Right lobe of liver (tissue), 6 donors: ENCODE measurements around the gene GABBR1. TPM values are rescaled to one million over a fixed set of nuclear protein-coding genes. Genes with fewer than 3 reads are reported as not detected.
"Not testable (repeated sequence)": the region's sequence is repeated elsewhere in the genome, so short reads cannot be mapped to it uniquely, and the experiment has no call there.

Experiments
- ATAC-seq, 4 donors: fragments of 200-7000 bp; cut with Tn5 transposase; one replicate each; pipeline ENCODE4 v1.9.1; 2020; ENCODE audit warnings: mild to moderate bottlenecking in 4 of 4, moderate library complexity in 4 of 4
- DNase-seq, 3 donors: peaks; one replicate each; pipeline ENCODE4 v3.0.0-alpha.2; 2020
- H3K27ac ChIP-seq, 3 donors: fragments of 200-600 bp; one replicate each; pipeline ENCODE4 v1.8.0; 2022
- H3K27me3 ChIP-seq, 2 donors: fragments of 200-600 bp; one replicate each; pipeline ENCODE4 v1.8.0; 2022
- H3K36me3 ChIP-seq, 4 donors: fragments of 200-600 bp; sonication (generic) in 1 of 4; one replicate each; pipeline versions ENCODE4 v1.5.1 to v1.8.0; 2017 to 2022; ENCODE audit warnings: control low read depth in 1 of 4
- H3K4me1 ChIP-seq, 4 donors: fragments of 200-600 bp; sonication (generic) in 1 of 4; one replicate each; pipeline versions ENCODE4 v1.5.1 to v1.8.0; 2017 to 2022; ENCODE audit warnings: control low read depth in 1 of 4
- H3K4me3 ChIP-seq, 3 donors: fragments of 200-600 bp; one replicate each; pipeline ENCODE4 v1.8.0; 2022
- H3K9me3 ChIP-seq, 4 donors: fragments of 200-600 bp; sonication (generic) in 1 of 4; one replicate each; pipeline versions ENCODE4 v1.5.1 to v1.8.0; 2017 to 2022; ENCODE audit warnings: control low read depth in 1 of 4
- CTCF ChIP-seq, 4 donors: fragments of 200-600 bp in 3 of 4; fragments of 450-650 bp in 1 of 4; IDR thresholded peaks; one replicate each; pipeline versions ENCODE4 v1.5.1 to v1.8.0; 2016 to 2022; ENCODE audit warnings: antibody characterized with exemption in 4 of 4, mild to moderate bottlenecking in 2 of 4
- POLR2A ChIP-seq: fragments of 450-650 bp; IDR thresholded peaks from one replicate; pipeline ENCODE4 v1.6.1; 2017; ENCODE audit warnings: antibody characterized with exemption, mild to moderate bottlenecking
- WGBS: methylation state at CpG from one replicate; pipeline ENCODE4 v1.1.6; 2018; ENCODE audit warnings: low coverage, low lambda C conversion rate; ENCODE audit not compliant: insufficient coverage; ENCODE audit errors: missing lambda C conversion rate; 5-methylcytosine and 5-hydroxymethylcytosine counted together
- intact Hi-C, 2 donors: fragments of 100-400 bp; cut with DNase I; formaldehyde crosslinking; loops; one replicate each; pipeline versions ENCODE4 v1.11.2 to v1.14.1; 2022
- total RNA-seq, 6 experiments: library from RNA; depleted of rRNA in 2 of 6; stranded (reverse); fragments of >200 nt in 2 of 6; fragmentation: NEBNext Ultra II Directional in 3 of 6; extraction: Animal tissue kit (Norgen Biotek cat#: 25700) in 3 of 6; gene quantifications; one replicate each; pipeline versions ENCODE4 v1.1.0 to v1.2.4, GENCODE V29; 2016 to 2023
- donor health status: DM: no; HTN: yes; CAD: no.
- donor health status: DM: no; HTN: no; CAD: no.
- donor health status: DM: no; HTN: no; CAD: no.
- donor health status: DM: no; HTN: yes; CAD: no.
- donor health status: DM: no; HTN: yes; CAD: no.

GABBR1 gene
- total RNA-seq, 6 experiments from 2014 or later = 2.4 to 5.6 (median 4.9) TPM

- intact Hi-C loops = no loop called here
- ATAC-seq = no peak
- DNase-seq = no peak
- TF ChIP-seq POLR2A (no peak), CTCF (IDR thresholded peaks at IDR 0.05) (no peak)
- H3K4me3 ChIP-seq = no peak overlapping the region
- H3K27me3 ChIP-seq = no peaks in the 10 kb centered on the region
- no peak overlapping the region for H3K27ac ChIP-seq
- no peaks in the 10 kb centered on the region for H3K36me3 ChIP-seq
- 60% methylated on average over 1 of the region's 1 CpG for WGBS
- no peaks in the 10 kb centered on the region for H3K9me3 ChIP-seq
- H3K4me1 ChIP-seq = no peaks in the 10 kb centered on the region
These were observed 33.8 kb upstream of the GABBR1 start for GRCh38 chr6:29666826-29667130.

GRCh38 chr6:29665942-29666825 is 33.2 kb upstream of the GABBR1 start:
- Histone ChIP-seq H3K4me1 (no peaks in the 10 kb centered on the region), H3K4me3 (no peak overlapping the region), H3K27me3 (no peaks in the 10 kb centered on the region), H3K9me3 (no peaks in the 10 kb centered on the region), H3K27ac (no peak overlapping the region), H3K36me3 (no peaks in the 10 kb centered on the region)
- WGBS = 71% methylated on average over 6 of the region's 8 CpGs
- TF ChIP-seq POLR2A (no peak), CTCF (IDR thresholded peaks at IDR 0.05) (no peak)
- DNase-seq = no peak
- intact Hi-C loops = no loop called here
- ATAC-seq = no peak

- intact Hi-C loops = no loop called here
- Histone ChIP-seq H3K36me3 (no peaks in the 10 kb centered on the region), H3K4me3 (no peak overlapping the region), H3K4me1 (no peaks in the 10 kb centered on the region), H3K9me3 (no peaks in the 10 kb centered on the region), H3K27ac (no peak overlapping the region), H3K27me3 (no peaks in the 10 kb centered on the region)
- 38% methylated on average over 5 of the region's 5 CpGs for WGBS
- DNase-seq (no peak), ATAC-seq (no peak)
- TF ChIP-seq POLR2A (no peak), CTCF (IDR thresholded peaks at IDR 0.05) (no peak)
These were observed 30.5 kb upstream of the GABBR1 start for GRCh38 chr6:29663300-29664042.

GRCh38 chr6:29661502-29662141 is 28.6 kb upstream of the GABBR1 start:
- H3K4me1 ChIP-seq, H3K27ac ChIP-seq, ATAC-seq, DNase-seq, H3K4me3 ChIP-seq, H3K9me3 ChIP-seq, H3K36me3 ChIP-seq, H3K27me3 ChIP-seq, intact Hi-C loops: not testable (repeated sequence)
- 27% methylated on average over 12 of the region's 14 CpGs for WGBS

GRCh38 chr6:29661071-29661470 is 28.1 kb upstream of the GABBR1 start:
- 63% methylated on average over 3 of the region's 3 CpGs for WGBS
- Histone ChIP-seq H3K27ac (no peak overlapping the region), H3K4me1 (no peaks in the 10 kb centered on the region), H3K36me3 (no peaks in the 10 kb centered on the region), H3K9me3 (no peaks in the 10 kb centered on the region), H3K27me3 (no peaks in the 10 kb centered on the region), H3K4me3 (no peak overlapping the region)
- TF ChIP-seq POLR2A (no peak), CTCF (IDR thresholded peaks at IDR 0.05) (no peak)
- intact Hi-C loops = no loop called here
- no peak for DNase-seq
- ATAC-seq = no peak
